Thyroid gland (tissue), 4 donors: ENCODE results near the gene NDST1.

ENCODE experiments used
- CTCF ChIP-seq, 6 experiments: fragments of 200-600 bp in 3 of 6; fragments of 450-650 bp in 3 of 6; sonication (generic) in 3 of 6; IDR thresholded peaks; one replicate each; pipeline ENCODE4 v1.5.1; 2016 to 2019; ENCODE audit warnings: antibody characterized with exemption in 6 of 6, mild to moderate bottlenecking in 2 of 6, inconsistent platforms in 1 of 6, moderate library complexity in 1 of 6
- POLR2A ChIP-seq, 2 donors: fragments of 450-650 bp; IDR thresholded peaks; one replicate each; pipeline ENCODE4 v1.6.1; 2017; ENCODE audit warnings: antibody characterized with exemption in 2 of 2, mild to moderate bottlenecking in 2 of 2, moderate library complexity in 1 of 2

GRCh38 chr5:150465927-150466326, 42.0 kb upstream of the NDST1 start:
- no peak for TF ChIP-seq CTCF (IDR thresholded peaks at IDR 0.05)
- TF ChIP-seq POLR2A (IDR thresholded peaks at IDR 0.05): no peak
